A673 (cell line): ENCODE data around the gene SLC1A1. TPM values are rescaled to one million over a fixed set of nuclear protein-coding genes. Genes with fewer than 3 reads are reported as not detected.

Experiments used
- BruUV-seq: library from RNA; stranded (reverse); fragments of 400-500 nt; replicated peaks from 2 replicates; lab custom pipeline; 2021; lab: Mats Ljungman, UMichigan
- CTCF ChIA-PET: fragments of 300-600 bp; sonication (Branson Sonifier 250); formaldehyde crosslinking; loops from one replicate; lab custom pipeline; 2022; ENCODE audit warnings: antibody characterized with exemption; lab: Charles Lee
- POLR2A ChIA-PET: fragments of 300-600 bp; sonication (Branson Sonifier 250); formaldehyde crosslinking; loops from one replicate; lab custom pipeline; 2022; ENCODE audit warnings: antibody characterized with exemption; ENCODE audit not compliant: low non-redundant PET; lab: Charles Lee
- DNase-seq: peaks from one replicate; pipeline ENCODE4 v3.0.0-alpha.2; 2015; ENCODE audit warnings: low spot score
- H3K27ac ChIP-seq: fragments of 200-600 bp; sonication (generic); 2 replicates; pipeline ENCODE4 v1.5.1; 2016; ENCODE audit warnings: mixed run types, low read depth, mild to moderate bottlenecking, mixed read lengths, antibody characterized with exemption, low read length; ENCODE audit not compliant: poor library complexity, severe bottlenecking
- H3K27me3 ChIP-seq: fragments of 200-600 bp; sonication (generic); replicated peaks from 2 replicates; pipeline ENCODE4 v1.6.1; 2017; ENCODE audit warnings: mixed run types, low read depth, mild to moderate bottlenecking, mixed read lengths, antibody characterized with exemption, low read length; ENCODE audit not compliant: insufficient read depth, poor library complexity
- H3K36me3 ChIP-seq: fragments of 200-600 bp; sonication (generic); 2 replicates; pipeline ENCODE4 v1.6.1; 2016; ENCODE audit warnings: mixed run types, mild to moderate bottlenecking, mixed read lengths, antibody characterized with exemption, low read length; ENCODE audit not compliant: insufficient read depth, poor library complexity, severe bottlenecking
- H3K4me1 ChIP-seq: fragments of 200-600 bp; sonication (generic); 2 replicates; pipeline ENCODE4 v1.6.1; 2017; ENCODE audit warnings: mixed run types, mild to moderate bottlenecking, mixed read lengths, antibody characterized with exemption, low read length; ENCODE audit not compliant: insufficient read depth, poor library complexity, severe bottlenecking
- H3K4me3 ChIP-seq: fragments of 200-600 bp; sonication (generic); 2 replicates; pipeline ENCODE4 v1.5.1; 2016; ENCODE audit warnings: low read depth, mixed run types, mild to moderate bottlenecking, mixed read lengths, low read length; ENCODE audit not compliant: poor library complexity, severe bottlenecking
- H3K9me3 ChIP-seq: fragments of 200-600 bp; sonication (generic); 2 replicates; pipeline ENCODE4 v1.6.1; 2016; ENCODE audit warnings: mixed run types, low read depth, mild to moderate bottlenecking, mixed read lengths, antibody characterized with exemption, low read length; ENCODE audit not compliant: poor library complexity, severe bottlenecking
- EZH2 ChIP-seq: fragments of 200-600 bp; sonication (generic); IDR thresholded peaks from 2 replicates; pipeline ENCODE4 v1.6.1; 2017; ENCODE audit warnings: borderline replicate concordance, low read depth, mild to moderate bottlenecking, mixed read lengths, antibody characterized with exemption, low read length; ENCODE audit not compliant: poor library complexity, severe bottlenecking
- intact Hi-C: fragments of 100-400 bp; cut with micrococcal nuclease; formaldehyde crosslinking; loops from one replicate; pipeline ENCODE4 v1.10.0; 2022; ENCODE audit not compliant: unreplicated experiment
- total RNA-seq: library from RNA; stranded (reverse); gene quantifications from 2 replicates; pipeline ENCODE4 v1.2.3, GENCODE V29; 2021
- TF ChIP-seq, protein P1 (sequence below): fragments of 300-800, 200-600 bp; sonication (generic); conservative IDR thresholded peaks from 2 replicates; pipeline ENCODE4 v1.5.1; 2017; ENCODE audit warnings: low read depth, mild to moderate bottlenecking, antibody characterized with exemption, low read length, moderate library complexity, mixed read lengths

SLC1A1 gene
- total RNA-seq, 1 experiment from 2014 or later = 8.7 TPM

DNA sequence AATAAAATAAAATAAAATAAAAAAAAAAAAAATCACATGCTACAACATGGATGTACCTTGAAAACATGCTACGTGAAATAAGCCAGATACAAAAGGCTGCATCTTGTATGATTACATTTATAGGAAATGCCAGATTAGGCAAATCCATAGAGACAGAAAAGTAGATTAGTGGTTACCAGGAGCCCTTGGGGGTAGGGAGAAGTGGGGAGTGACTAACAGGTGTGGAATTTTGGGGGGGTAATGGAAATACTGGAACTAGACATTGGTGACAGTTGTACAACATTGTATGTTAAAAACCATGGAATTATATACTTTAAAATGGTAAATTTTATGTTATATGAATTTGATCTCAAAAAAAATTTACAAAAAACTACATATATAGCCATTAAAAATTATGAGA is 47.3 kb downstream of the SLC1A1 start:
- H3K9me3 ChIP-seq = no peaks in the 10 kb centered on the region
- H3K27me3 ChIP-seq = no peaks in the 10 kb centered on the region
- TF ChIP-seq EZH2 = no peak
- TF ChIP-seq, protein P1, sequence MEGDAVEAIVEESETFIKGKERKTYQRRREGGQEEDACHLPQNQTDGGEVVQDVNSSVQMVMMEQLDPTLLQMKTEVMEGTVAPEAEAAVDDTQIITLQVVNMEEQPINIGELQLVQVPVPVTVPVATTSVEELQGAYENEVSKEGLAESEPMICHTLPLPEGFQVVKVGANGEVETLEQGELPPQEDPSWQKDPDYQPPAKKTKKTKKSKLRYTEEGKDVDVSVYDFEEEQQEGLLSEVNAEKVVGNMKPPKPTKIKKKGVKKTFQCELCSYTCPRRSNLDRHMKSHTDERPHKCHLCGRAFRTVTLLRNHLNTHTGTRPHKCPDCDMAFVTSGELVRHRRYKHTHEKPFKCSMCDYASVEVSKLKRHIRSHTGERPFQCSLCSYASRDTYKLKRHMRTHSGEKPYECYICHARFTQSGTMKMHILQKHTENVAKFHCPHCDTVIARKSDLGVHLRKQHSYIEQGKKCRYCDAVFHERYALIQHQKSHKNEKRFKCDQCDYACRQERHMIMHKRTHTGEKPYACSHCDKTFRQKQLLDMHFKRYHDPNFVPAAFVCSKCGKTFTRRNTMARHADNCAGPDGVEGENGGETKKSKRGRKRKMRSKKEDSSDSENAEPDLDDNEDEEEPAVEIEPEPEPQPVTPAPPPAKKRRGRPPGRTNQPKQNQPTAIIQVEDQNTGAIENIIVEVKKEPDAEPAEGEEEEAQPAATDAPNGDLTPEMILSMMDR = no peak
- POLR2A ChIA-PET = no interaction called here
- no TSS peak for BruUV-seq
- H3K4me1 ChIP-seq = peaks cover 5% of the 10 kb centered on the region
- H3K4me3 ChIP-seq = no peak overlapping the region
- no peak overlapping the region for H3K27ac ChIP-seq
- intact Hi-C loops = no loop called here
- CTCF ChIA-PET = no interaction called here
- H3K36me3 ChIP-seq = no peaks in the 10 kb centered on the region
- DNase-seq = peak; percentile 32

DNA sequence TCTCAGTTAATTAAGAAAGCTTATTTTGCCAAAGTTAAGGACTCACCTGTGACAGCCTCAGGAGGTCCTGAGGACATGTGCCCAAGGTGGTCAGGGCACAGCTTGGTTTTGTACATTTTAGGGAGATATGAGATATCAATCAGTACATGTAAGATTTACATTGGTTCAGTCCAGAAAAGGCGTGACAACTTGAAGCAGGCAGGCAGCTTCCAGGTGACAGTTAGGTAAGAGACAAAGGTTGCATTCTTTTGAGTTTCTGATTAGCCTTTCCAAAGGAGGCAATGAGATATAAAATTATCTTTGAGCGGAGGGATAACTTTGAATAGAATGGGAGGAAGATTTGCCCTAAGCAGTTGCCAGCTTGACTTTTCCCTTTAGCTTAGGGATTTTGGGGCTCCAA is 47.8 kb downstream of the SLC1A1 start:
- ChIA-PET CTCF (no interaction called here), POLR2A (no interaction called here)
- intact Hi-C loops = no loop called here
- no TSS peak for BruUV-seq
- Histone ChIP-seq H3K4me1 (peaks cover 9% of the 10 kb centered on the region), H3K27me3 (no peaks in the 10 kb centered on the region), H3K27ac (no peak overlapping the region), H3K9me3 (no peaks in the 10 kb centered on the region), H3K4me3 (no peak overlapping the region), H3K36me3 (no peaks in the 10 kb centered on the region)
- TF ChIP-seq, protein P1 = no peak
- no peak for TF ChIP-seq EZH2
- no peak for DNase-seq

DNA sequence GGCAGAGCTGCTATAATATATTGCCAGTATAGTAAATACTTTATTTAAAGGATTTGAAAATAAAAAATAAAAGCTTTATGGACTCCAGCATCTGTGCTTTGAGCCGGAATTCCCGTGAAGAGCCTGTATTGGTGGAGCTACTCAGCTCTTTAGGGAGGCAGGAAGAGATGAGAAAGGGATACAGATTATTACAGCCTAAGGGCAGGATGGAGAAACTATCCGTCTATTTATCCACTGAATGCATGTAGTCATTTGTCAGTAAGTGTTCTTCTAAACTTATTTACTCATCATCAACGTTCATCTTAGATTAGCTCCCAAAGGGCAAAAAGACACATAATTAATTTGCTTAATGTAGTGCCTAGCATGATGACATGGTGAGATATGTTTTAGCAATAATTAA is 48.4 kb downstream of the SLC1A1 start:
- H3K4me1 ChIP-seq = peaks cover 9% of the 10 kb centered on the region
- no peak for DNase-seq
- no peak overlapping the region for H3K4me3 ChIP-seq
- no peaks in the 10 kb centered on the region for H3K27me3 ChIP-seq
- intact Hi-C loops = no loop called here
- ChIA-PET POLR2A (no interaction called here), CTCF (no interaction called here)
- no peaks in the 10 kb centered on the region for H3K9me3 ChIP-seq
- no peak overlapping the region for H3K27ac ChIP-seq
- no peaks in the 10 kb centered on the region for H3K36me3 ChIP-seq
- BruUV-seq = no TSS peak
- no peak for TF ChIP-seq EZH2
- TF ChIP-seq, protein P1 = no peak
